ENCODE results near the gene GPR34. TPM values are rescaled to one million over a fixed set of nuclear protein-coding genes. Genes with fewer than 3 reads are reported as not detected.

GPR34 gene
- total RNA-seq, 4 donors from 2014 or later: 16.2 to 66.3 (median 55.6) TPM

GRCh38 chrX:41684138-41684537, 4.6 kb upstream of the GPR34 start:
- no peak for TF ChIP-seq CTCF (IDR thresholded peaks at IDR 0.05; ENCODE audit: low read depth)

GRCh38 chrX:41684940-41685339, 3.8 kb upstream of the GPR34 start:
- TF ChIP-seq CTCF (IDR thresholded peaks at IDR 0.05; ENCODE audit: low read depth): no peak

GRCh38 chrX:41686788-41687187, 2.0 kb upstream of the GPR34 start:
- no peak for TF ChIP-seq CTCF (IDR thresholded peaks at IDR 0.05; ENCODE audit: low read depth)

GRCh38 chrX:41688156-41688555, 617 bp upstream of the GPR34 start:
- TF ChIP-seq CTCF (IDR thresholded peaks at IDR 0.05; ENCODE audit: low read depth): no peak

- no peak for TF ChIP-seq CTCF (IDR thresholded peaks at IDR 0.05; ENCODE audit: low read depth)
Measured at GRCh38 chrX:41689711-41690110, 938 bp downstream of the GPR34 start.

GRCh38 chrX:41692162-41692749, 3.5 kb downstream of the GPR34 start:
- no peak for TF ChIP-seq CTCF (IDR thresholded peaks at IDR 0.05; ENCODE audit: low read depth)

GRCh38 chrX:41693024-41693423, 4.3 kb downstream of the GPR34 start:
- TF ChIP-seq CTCF (IDR thresholded peaks at IDR 0.05; ENCODE audit: low read depth): no peak

Data from subcutaneous adipose tissue (tissue), 4 donors.